HG02763 (cell line): ENCODE data around the gene TAF4.

ENCODE experiments used
- ATAC-seq: cut with Tn5 transposase; IDR thresholded peaks from one replicate; pipeline ENCODE4 v1.9.1; 2021; ENCODE audit warnings: mild to moderate bottlenecking, moderate library complexity; ENCODE audit not compliant: unreplicated experiment

The TAF4 gene

GRCh38 chr20:61968036-61968810 lies 97.5 kb downstream of the TAF4 start:
- no peak for ATAC-seq

- no peak for ATAC-seq
Measured at GRCh38 chr20:61967300-61967699, 98.4 kb downstream of the TAF4 start.

- ATAC-seq = no peak
Measured at GRCh38 chr20:61966492-61967244, 99.0 kb downstream of the TAF4 start.

- no peak for ATAC-seq
Measured at GRCh38 chr20:61965606-61966491, 99.8 kb downstream of the TAF4 start.

GRCh38 chr20:61964675-61965605 lies 100.7 kb downstream of the TAF4 start:
- ATAC-seq = no peak

GRCh38 chr20:61963885-61964674 lies 101.6 kb downstream of the TAF4 start:
- ATAC-seq = no peak

GRCh38 chr20:61963149-61963548 lies 102.5 kb downstream of the TAF4 start:
- ATAC-seq = no peak

GRCh38 chr20:61960836-61961235 lies 104.8 kb downstream of the TAF4 start:
- ATAC-seq = no peak

- ATAC-seq = no peak
Measured at GRCh38 chr20:61958773-61959700, 106.6 kb downstream of the TAF4 start.

- ATAC-seq = no peak
Measured at GRCh38 chr20:61957961-61958715, 107.5 kb downstream of the TAF4 start.

GRCh38 chr20:61956396-61957342 lies 109.0 kb downstream of the TAF4 start:
- no peak for ATAC-seq

- no peak for ATAC-seq
Measured at GRCh38 chr20:61955668-61956395, 109.8 kb downstream of the TAF4 start.

GRCh38 chr20:61954276-61955021 lies 111.2 kb downstream of the TAF4 start:
- no peak for ATAC-seq

GRCh38 chr20:61953037-61954021 lies 112.4 kb downstream of the TAF4 start:
- ATAC-seq = no peak
